MM.1S (cell line): Measurements from ENCODE around the gene TTC6.

Source experiments
- DNase-seq: peaks from one replicate; pipeline ENCODE4 v3.0.0-alpha.2; 2015
- H2AFZ ChIP-seq: fragments of 300-600 bp; sonication (generic); 2 replicates; pipeline ENCODE4 v1.6.0; 2016; ENCODE audit warnings: antibody characterized with exemption, low read length
- H3F3A ChIP-seq: fragments of 300-600 bp; sonication (generic); 2 replicates; pipeline ENCODE4 v1.6.1; 2016; ENCODE audit warnings: mild to moderate bottlenecking, antibody characterized with exemption, low read length, moderate library complexity, mixed read lengths; ENCODE audit not compliant: insufficient read depth
- H3K27ac ChIP-seq: fragments of 300-600 bp; sonication (generic); 2 replicates; pipeline ENCODE4 v1.5.1; 2016; ENCODE audit warnings: mild to moderate bottlenecking, low read length
- H3K27me3 ChIP-seq: fragments of 300-600 bp; sonication (generic); replicated peaks from 2 replicates; pipeline ENCODE4 v1.6.0; 2016; ENCODE audit warnings: low read length; ENCODE audit not compliant: insufficient read depth
- H3K36me3 ChIP-seq: fragments of 300-600 bp; sonication (generic); replicated peaks from 2 replicates; pipeline ENCODE4 v1.6.1; 2016; ENCODE audit warnings: mild to moderate bottlenecking, low read length, mixed read lengths; ENCODE audit not compliant: insufficient read depth
- H3K4me1 ChIP-seq: fragments of 300-600 bp; sonication (generic); 2 replicates; pipeline ENCODE4 v1.6.1; 2016; ENCODE audit warnings: low read length, mixed read lengths
- H3K4me2 ChIP-seq: fragments of 300-600 bp; sonication (generic); 2 replicates; pipeline ENCODE4 v1.6.0; 2016; ENCODE audit warnings: low read depth, low read length
- H3K4me3 ChIP-seq: fragments of 300-600 bp; sonication (generic); 2 replicates; pipeline ENCODE4 v1.5.1; 2016; ENCODE audit warnings: low read length, mixed read lengths
- H3K79me2 ChIP-seq: fragments of 300-600 bp; sonication (generic); 2 replicates; pipeline ENCODE4 v1.6.1; 2016; ENCODE audit warnings: mixed run types, low read length, mixed read lengths
- H3K9ac ChIP-seq: fragments of 300-600 bp; sonication (generic); 2 replicates; pipeline ENCODE4 v1.6.1; 2016; ENCODE audit warnings: low read length, mixed read lengths
- H3K9me2 ChIP-seq: fragments of 300-600 bp; sonication (generic); replicated peaks from 2 replicates; pipeline ENCODE4 v1.6.1; 2016; ENCODE audit warnings: mild to moderate bottlenecking, low read length, mixed read lengths; ENCODE audit not compliant: insufficient read depth
- H3K9me3 ChIP-seq: fragments of 300-600 bp; sonication (generic); replicated peaks from 2 replicates; pipeline ENCODE4 v1.6.1; 2016; ENCODE audit warnings: mild to moderate bottlenecking, low read length, mixed read lengths; ENCODE audit not compliant: insufficient read depth
- H4K20me1 ChIP-seq: fragments of 300-600 bp; sonication (generic); 2 replicates; pipeline ENCODE4 v1.6.1; 2016; ENCODE audit warnings: mild to moderate bottlenecking, low read length, moderate library complexity, mixed read lengths; ENCODE audit not compliant: insufficient read depth
- EZH2 ChIP-seq: fragments of 300-600 bp; sonication (generic); optimal IDR thresholded peaks from 2 replicates; pipeline ENCODE3; 2017; ENCODE audit warnings: low read depth, mild to moderate bottlenecking, antibody characterized with exemption, low read length, mixed read lengths
- EZH2phosphoT487 ChIP-seq: fragments of 300-600 bp; sonication (generic); IDR thresholded peaks from 2 replicates; pipeline ENCODE4 v1.6.1; 2018; ENCODE audit warnings: antibody characterized with exemption, low read length
- TF ChIP-seq, protein P1 (sequence below): fragments of 300-600 bp; sonication (generic); IDR thresholded peaks from 2 replicates; pipeline ENCODE4 v1.5.1; 2016; ENCODE audit warnings: antibody characterized with exemption, low read length, mixed read lengths

Gene TTC6

DNA sequence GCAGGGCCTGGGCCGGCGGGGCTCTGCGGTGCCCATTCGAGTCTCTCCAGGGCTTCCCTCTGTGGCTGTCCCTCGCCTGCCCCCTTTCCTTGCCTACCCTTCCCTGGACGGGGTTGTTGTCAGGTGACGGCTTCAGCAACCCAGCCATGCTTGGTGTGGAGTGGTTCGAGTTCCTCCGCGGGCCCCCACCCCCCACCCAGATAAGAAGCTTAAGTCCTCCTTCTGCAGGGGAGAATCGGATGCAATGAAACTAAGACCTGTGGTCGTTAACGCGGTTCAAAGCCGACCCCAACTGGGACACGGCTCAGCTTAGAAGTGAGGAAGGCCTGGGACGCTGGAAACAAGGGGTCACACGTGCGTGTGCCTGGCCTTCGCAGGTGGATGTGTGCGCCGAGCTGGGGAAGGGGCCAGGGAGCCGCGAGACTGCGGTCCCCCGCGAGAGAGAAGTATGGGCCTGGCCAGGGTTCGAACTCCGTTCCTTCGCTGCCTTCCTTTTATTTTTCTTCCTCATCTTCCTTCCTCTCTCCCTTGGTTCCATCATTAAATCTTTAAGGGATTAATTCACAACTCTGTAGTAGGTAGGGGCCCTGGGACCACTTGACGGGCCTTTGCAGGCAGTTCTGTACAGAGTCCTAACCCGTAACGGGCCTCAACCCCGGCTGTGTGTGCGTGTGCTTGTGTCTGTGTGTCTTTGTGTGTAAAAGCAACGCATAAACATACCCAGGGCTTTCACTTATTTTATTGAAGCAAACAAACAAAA lies 3.5 kb downstream of the TTC6 start:
- peaks cover 7% of the 10 kb centered on the region for H3F3A ChIP-seq
- H3K9me2 ChIP-seq = no peaks in the 10 kb centered on the region
- H3K4me3 ChIP-seq = no peak overlapping the region
- no peak overlapping the region for H2AFZ ChIP-seq
- no peaks in the 10 kb centered on the region for H3K27me3 ChIP-seq
- TF ChIP-seq, protein P1, sequence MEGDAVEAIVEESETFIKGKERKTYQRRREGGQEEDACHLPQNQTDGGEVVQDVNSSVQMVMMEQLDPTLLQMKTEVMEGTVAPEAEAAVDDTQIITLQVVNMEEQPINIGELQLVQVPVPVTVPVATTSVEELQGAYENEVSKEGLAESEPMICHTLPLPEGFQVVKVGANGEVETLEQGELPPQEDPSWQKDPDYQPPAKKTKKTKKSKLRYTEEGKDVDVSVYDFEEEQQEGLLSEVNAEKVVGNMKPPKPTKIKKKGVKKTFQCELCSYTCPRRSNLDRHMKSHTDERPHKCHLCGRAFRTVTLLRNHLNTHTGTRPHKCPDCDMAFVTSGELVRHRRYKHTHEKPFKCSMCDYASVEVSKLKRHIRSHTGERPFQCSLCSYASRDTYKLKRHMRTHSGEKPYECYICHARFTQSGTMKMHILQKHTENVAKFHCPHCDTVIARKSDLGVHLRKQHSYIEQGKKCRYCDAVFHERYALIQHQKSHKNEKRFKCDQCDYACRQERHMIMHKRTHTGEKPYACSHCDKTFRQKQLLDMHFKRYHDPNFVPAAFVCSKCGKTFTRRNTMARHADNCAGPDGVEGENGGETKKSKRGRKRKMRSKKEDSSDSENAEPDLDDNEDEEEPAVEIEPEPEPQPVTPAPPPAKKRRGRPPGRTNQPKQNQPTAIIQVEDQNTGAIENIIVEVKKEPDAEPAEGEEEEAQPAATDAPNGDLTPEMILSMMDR = no peak
- no peak for TF ChIP-seq EZH2phosphoT487
- no peak for TF ChIP-seq EZH2
- H3K4me1 ChIP-seq = no peaks in the 10 kb centered on the region
- H3K36me3 ChIP-seq = no peaks in the 10 kb centered on the region
- DNase-seq = no peak
- peaks cover 2% of the 10 kb centered on the region for H3K79me2 ChIP-seq
- no peak overlapping the region for H3K4me2 ChIP-seq
- H3K27ac ChIP-seq = no peak overlapping the region
- no peaks in the 10 kb centered on the region for H4K20me1 ChIP-seq
- no peaks in the 10 kb centered on the region for H3K9me3 ChIP-seq
- H3K9ac ChIP-seq = no peak overlapping the region

DNA sequence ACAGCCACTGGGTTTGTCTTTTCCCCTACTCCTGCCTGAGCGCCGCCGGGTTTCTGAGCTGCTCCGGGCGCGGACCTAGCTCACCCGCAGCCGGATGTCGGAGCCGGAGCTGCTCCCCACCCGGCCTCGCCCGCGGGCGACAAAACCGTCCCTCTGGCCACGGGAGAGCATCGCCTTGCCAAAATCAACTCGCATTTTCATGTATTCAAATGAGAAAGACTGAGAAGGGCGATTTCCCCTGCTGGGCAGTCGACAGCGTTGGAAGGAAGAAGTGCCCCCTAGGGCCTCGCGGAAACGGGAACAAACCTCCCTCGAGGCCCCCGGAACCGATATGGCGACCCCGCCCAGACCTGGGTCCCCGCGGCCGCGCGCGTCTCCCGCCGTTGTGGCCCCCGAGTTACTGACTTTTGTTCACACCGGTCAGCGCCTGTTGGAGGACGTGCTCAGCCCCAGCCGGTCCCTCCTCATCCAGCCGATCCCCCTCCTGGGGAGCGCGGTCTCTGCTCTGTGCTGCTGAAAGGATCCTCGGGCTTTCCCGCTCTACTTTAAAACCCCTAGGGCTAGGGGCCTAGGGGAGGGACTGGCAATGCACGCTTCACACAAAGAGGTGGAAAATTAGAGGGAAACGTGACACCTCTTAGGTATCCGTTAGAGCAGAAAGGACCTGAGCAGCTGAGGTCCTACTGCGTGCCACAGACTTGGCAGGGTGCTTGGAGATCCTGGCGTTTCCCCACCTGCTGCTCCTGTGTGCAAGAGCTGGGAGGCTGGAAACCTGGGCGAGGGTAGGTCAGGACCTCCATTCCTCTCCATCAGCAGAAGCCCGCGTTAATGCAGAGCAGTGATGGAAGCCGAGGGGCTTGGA lies 4.3 kb downstream of the TTC6 start:
- H3K4me2 ChIP-seq = no peak overlapping the region
- no peak overlapping the region for H2AFZ ChIP-seq
- no peaks in the 10 kb centered on the region for H3K9me2 ChIP-seq
- no peaks in the 10 kb centered on the region for H4K20me1 ChIP-seq
- no peak for DNase-seq
- no peaks in the 10 kb centered on the region for H3K9me3 ChIP-seq
- H3K9ac ChIP-seq = no peak overlapping the region
- TF ChIP-seq EZH2 (no peak), EZH2phosphoT487 (no peak)
- TF ChIP-seq, protein P1 = no peak
- no peaks in the 10 kb centered on the region for H3K36me3 ChIP-seq
- no peak overlapping the region for H3K4me3 ChIP-seq
- no peaks in the 10 kb centered on the region for H3K27me3 ChIP-seq
- H3K27ac ChIP-seq = no peak overlapping the region
- H3K79me2 ChIP-seq = no peaks in the 10 kb centered on the region
- H3F3A ChIP-seq = peaks cover 4% of the 10 kb centered on the region; the same call in 1 of the 2 replicates
- H3K4me1 ChIP-seq = no peaks in the 10 kb centered on the region

DNA sequence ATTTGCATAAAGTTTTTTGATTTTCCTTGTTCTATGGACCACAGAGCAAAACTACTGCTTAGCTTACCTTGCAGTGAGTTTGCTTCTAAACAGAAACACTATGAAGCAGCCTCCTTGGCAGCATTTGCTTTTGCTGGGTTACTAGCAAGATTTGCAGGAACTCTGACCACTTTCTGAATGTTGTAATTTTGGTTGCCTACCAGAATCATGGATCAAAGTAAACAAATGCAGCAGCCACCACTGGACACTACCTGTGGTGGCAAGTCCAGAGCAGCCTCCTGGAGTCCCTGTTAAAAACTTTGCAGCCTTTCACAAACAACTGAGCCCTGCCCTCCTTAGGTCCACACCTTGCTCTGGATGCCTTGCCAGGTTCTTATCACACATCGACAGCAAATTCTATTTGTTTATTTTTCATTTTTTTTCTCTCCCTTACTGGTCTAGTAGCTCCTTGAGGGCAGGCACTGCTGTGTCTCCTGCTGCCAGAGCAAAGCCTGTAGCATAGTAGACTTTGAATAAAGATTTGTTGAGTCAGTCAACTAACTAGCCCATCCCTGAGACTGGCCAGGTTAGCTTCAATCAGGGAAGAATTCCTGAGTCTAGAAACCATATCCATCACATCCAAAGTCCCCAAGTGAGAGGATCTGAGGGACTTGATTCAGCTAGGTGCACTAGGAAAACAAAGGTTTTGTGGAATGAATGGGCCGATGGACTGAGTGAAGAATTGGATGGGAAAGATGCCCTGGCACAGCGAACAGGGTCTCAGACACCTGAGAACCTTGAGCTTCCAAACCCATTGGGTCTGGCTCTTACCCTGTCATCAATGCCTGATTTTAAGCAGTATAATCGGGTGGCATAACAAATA lies 5.7 kb downstream of the TTC6 start:
- Histone ChIP-seq H3K27me3 (no peaks in the 10 kb centered on the region), H3K9me3 (no peaks in the 10 kb centered on the region), H4K20me1 (no peaks in the 10 kb centered on the region), H3K36me3 (no peaks in the 10 kb centered on the region), H2AFZ (no peak overlapping the region), H3K4me1 (no peaks in the 10 kb centered on the region), H3K4me3 (no peak overlapping the region), H3K27ac (no peak overlapping the region), H3F3A (no peaks in the 10 kb centered on the region), H3K9ac (no peak overlapping the region), H3K9me2 (no peaks in the 10 kb centered on the region), H3K4me2 (no peak overlapping the region), H3K79me2 (no peaks in the 10 kb centered on the region)
- TF ChIP-seq EZH2phosphoT487 (no peak), EZH2 (no peak)
- TF ChIP-seq, protein P1 = no peak
- DNase-seq = no peak
